H1 (cell line): ENCODE data around the gene ZNF750.

ENCODE experiments used
- CTCF ChIP-seq, 3 experiments: IDR thresholded peaks; 1 replicate in 2 of 3; 2 replicates in 1 of 3; pipeline versions ENCODE4 v1.5.1 to v1.6.1; 2011; ENCODE audit warnings: low read length in 3 of 3, mild to moderate bottlenecking in 3 of 3, inconsistent platforms in 2 of 3, low read depth in 1 of 3, moderate library complexity in 1 of 3; ENCODE audit not compliant: insufficient read depth in 1 of 3; ENCODE audit errors: control extremely low read depth in 1 of 3
- EZH2 ChIP-seq: fragments of 200-600 bp; sonication (generic); IDR thresholded peaks from 2 replicates; pipeline ENCODE4 v1.7.1; 2012; ENCODE audit warnings: low read depth, mild to moderate bottlenecking, moderate library complexity, low read length, inconsistent platforms; ENCODE audit not compliant: severe bottlenecking
- FOSL1 ChIP-seq: IDR thresholded peaks from 2 replicates; pipeline ENCODE4 v1.6.1; 2011; ENCODE audit warnings: mild to moderate bottlenecking, low read depth, low read length, moderate library complexity; ENCODE audit not compliant: insufficient read depth
- KDM1A ChIP-seq: fragments of 200-600, 300-600 bp; sonication (generic); IDR thresholded peaks from 2 replicates; pipeline ENCODE4 v1.7.1; 2016; ENCODE audit warnings: mild to moderate bottlenecking, low read length, borderline replicate concordance
- POLR2A ChIP-seq, 2 experiments: IDR thresholded peaks; 1 replicate in 1 of 2; 2 replicates in 1 of 2; pipeline ENCODE4 v1.6.1; 2011; ENCODE audit warnings: low read depth in 2 of 2, low read length in 2 of 2, mild to moderate bottlenecking in 2 of 2; ENCODE audit errors: control extremely low read depth in 1 of 2
- POLR2AphosphoS5 ChIP-seq: IDR thresholded peaks from 2 replicates; pipeline ENCODE4 v1.6.1; 2011; ENCODE audit warnings: low read depth, low read length
- SIRT6 ChIP-seq: IDR thresholded peaks from one replicate; pipeline ENCODE4 v1.7.1; 2012; ENCODE audit warnings: low read length, inconsistent platforms
- TF ChIP-seq, protein P1 (sequence below): fragments of 300-600 bp; sonication (generic); IDR thresholded peaks from 2 replicates; pipeline ENCODE4 v1.7.1; 2012; ENCODE audit warnings: low read length, moderate library complexity, mild to moderate bottlenecking, inconsistent platforms; ENCODE audit not compliant: insufficient replicate concordance

- TF ChIP-seq EZH2: no peak
- no peak for TF ChIP-seq CTCF (IDR thresholded peaks at IDR 0.05; ENCODE audit: control extremely low read depth in 1 of 3, insufficient read depth in 1 of 3, low read depth in 1 of 3, low read length in 3 of 3)
- TF ChIP-seq POLR2AphosphoS5: no peak
- TF ChIP-seq SIRT6: no peak
- no peak for TF ChIP-seq FOSL1
- TF ChIP-seq POLR2A (IDR thresholded peaks at IDR 0.05; ENCODE audit: control extremely low read depth in 1 of 2, low read depth in 2 of 2, low read length in 2 of 2): no peak
- TF ChIP-seq, protein P1, sequence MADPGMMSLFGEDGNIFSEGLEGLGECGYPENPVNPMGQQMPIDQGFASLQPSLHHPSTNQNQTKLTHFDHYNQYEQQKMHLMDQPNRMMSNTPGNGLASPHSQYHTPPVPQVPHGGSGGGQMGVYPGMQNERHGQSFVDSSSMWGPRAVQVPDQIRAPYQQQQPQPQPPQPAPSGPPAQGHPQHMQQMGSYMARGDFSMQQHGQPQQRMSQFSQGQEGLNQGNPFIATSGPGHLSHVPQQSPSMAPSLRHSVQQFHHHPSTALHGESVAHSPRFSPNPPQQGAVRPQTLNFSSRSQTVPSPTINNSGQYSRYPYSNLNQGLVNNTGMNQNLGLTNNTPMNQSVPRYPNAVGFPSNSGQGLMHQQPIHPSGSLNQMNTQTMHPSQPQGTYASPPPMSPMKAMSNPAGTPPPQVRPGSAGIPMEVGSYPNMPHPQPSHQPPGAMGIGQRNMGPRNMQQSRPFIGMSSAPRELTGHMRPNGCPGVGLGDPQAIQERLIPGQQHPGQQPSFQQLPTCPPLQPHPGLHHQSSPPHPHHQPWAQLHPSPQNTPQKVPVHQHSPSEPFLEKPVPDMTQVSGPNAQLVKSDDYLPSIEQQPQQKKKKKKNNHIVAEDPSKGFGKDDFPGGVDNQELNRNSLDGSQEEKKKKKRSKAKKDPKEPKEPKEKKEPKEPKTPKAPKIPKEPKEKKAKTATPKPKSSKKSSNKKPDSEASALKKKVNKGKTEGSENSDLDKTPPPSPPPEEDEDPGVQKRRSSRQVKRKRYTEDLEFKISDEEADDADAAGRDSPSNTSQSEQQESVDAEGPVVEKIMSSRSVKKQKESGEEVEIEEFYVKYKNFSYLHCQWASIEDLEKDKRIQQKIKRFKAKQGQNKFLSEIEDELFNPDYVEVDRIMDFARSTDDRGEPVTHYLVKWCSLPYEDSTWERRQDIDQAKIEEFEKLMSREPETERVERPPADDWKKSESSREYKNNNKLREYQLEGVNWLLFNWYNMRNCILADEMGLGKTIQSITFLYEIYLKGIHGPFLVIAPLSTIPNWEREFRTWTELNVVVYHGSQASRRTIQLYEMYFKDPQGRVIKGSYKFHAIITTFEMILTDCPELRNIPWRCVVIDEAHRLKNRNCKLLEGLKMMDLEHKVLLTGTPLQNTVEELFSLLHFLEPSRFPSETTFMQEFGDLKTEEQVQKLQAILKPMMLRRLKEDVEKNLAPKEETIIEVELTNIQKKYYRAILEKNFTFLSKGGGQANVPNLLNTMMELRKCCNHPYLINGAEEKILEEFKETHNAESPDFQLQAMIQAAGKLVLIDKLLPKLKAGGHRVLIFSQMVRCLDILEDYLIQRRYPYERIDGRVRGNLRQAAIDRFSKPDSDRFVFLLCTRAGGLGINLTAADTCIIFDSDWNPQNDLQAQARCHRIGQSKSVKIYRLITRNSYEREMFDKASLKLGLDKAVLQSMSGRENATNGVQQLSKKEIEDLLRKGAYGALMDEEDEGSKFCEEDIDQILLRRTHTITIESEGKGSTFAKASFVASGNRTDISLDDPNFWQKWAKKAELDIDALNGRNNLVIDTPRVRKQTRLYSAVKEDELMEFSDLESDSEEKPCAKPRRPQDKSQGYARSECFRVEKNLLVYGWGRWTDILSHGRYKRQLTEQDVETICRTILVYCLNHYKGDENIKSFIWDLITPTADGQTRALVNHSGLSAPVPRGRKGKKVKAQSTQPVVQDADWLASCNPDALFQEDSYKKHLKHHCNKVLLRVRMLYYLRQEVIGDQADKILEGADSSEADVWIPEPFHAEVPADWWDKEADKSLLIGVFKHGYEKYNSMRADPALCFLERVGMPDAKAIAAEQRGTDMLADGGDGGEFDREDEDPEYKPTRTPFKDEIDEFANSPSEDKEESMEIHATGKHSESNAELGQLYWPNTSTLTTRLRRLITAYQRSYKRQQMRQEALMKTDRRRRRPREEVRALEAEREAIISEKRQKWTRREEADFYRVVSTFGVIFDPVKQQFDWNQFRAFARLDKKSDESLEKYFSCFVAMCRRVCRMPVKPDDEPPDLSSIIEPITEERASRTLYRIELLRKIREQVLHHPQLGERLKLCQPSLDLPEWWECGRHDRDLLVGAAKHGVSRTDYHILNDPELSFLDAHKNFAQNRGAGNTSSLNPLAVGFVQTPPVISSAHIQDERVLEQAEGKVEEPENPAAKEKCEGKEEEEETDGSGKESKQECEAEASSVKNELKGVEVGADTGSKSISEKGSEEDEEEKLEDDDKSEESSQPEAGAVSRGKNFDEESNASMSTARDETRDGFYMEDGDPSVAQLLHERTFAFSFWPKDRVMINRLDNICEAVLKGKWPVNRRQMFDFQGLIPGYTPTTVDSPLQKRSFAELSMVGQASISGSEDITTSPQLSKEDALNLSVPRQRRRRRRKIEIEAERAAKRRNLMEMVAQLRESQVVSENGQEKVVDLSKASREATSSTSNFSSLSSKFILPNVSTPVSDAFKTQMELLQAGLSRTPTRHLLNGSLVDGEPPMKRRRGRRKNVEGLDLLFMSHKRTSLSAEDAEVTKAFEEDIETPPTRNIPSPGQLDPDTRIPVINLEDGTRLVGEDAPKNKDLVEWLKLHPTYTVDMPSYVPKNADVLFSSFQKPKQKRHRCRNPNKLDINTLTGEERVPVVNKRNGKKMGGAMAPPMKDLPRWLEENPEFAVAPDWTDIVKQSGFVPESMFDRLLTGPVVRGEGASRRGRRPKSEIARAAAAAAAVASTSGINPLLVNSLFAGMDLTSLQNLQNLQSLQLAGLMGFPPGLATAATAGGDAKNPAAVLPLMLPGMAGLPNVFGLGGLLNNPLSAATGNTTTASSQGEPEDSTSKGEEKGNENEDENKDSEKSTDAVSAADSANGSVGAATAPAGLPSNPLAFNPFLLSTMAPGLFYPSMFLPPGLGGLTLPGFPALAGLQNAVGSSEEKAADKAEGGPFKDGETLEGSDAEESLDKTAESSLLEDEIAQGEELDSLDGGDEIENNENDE: no peak
- TF ChIP-seq KDM1A: no peak
Measured at GRCh38 chr17:82854226-82854625, 14.4 kb upstream of the ZNF750 start.
